ENCODE data around the gene HES2. TPM values are rescaled to one million over a fixed set of nuclear protein-coding genes. Genes with fewer than 3 reads are reported as not detected.
A peak's percentile ranks its signal among the peaks of the same experiment; 100 is the strongest.
"Not testable (repeated sequence)": the region's sequence is repeated elsewhere in the genome, so short reads cannot be mapped to it uniquely, and the experiment has no call there.

HES2 gene
- total and polyA plus RNA-seq, 4 donors = 0.10 TPM; not detected in 3

- TF ChIP-seq RAD21 (IDR thresholded peaks at IDR 0.05) = peak; percentile 73 to 78
- peak; percentile 42 for TF ChIP-seq CTCF (IDR thresholded peaks at IDR 0.05; ENCODE audit: low read depth, low read length, missing input control)
- H3K27me3 ChIP-seq (ENCODE audit: control insufficient read depth in 4 of 4, insufficient read depth in 4 of 4, low read length in 3 of 4); H3K36me3 ChIP-seq (ENCODE audit: control insufficient read depth in 4 of 4, insufficient read depth in 3 of 4, low read depth in 1 of 4, low read length in 3 of 4); H3K4me3 ChIP-seq (ENCODE audit: low read depth in 1 of 3, low read length in 3 of 3); H3K27ac ChIP-seq (ENCODE audit: low read depth in 1 of 2, low read length in 2 of 2); DNase-seq (ENCODE audit: low spot score); H3K9ac ChIP-seq (ENCODE audit: low read depth in 1 of 2, low read length in 2 of 2); H3K9me3 ChIP-seq (ENCODE audit: control insufficient read depth in 4 of 4, low read length in 3 of 4): not testable (repeated sequence)
- H3K4me1 ChIP-seq (ENCODE audit: control insufficient read depth in 4 of 4, insufficient read depth in 4 of 4, low read length in 3 of 4) = peaks cover 19 to 35% (median 29%) of the 10 kb centered on the region in 4 donors
- WGBS = 42% methylated on average over 20 of the region's 20 CpGs
Measured at GRCh38 chr1:6363085-6363884, 56.4 kb downstream of the HES2 start.

Small RNA genes lying within 50 kb of the gene (small RNA-seq; reads per million reads assigned to genes)
- not detected for gene MIR4252

Other genes starting within 250 kb of the HES2 start
- gene CHD5, start 239.6 kb downstream of the HES2 start, total RNA-seq = under 1 TPM; under 0.01 to 0.08 TPM
- gene CHD5, start 239.6 kb downstream of the HES2 start, polyA plus RNA-seq = not detected
- 10 to 100 TPM; 38.9 to 77.9 TPM for gene RPL22, start 220.3 kb downstream of the HES2 start, total RNA-seq
- 100 to 1,000 TPM in 1 of 2 donors, 10 to 100 TPM in 1; 76.7 to 105 TPM for gene RPL22, start 220.3 kb downstream of the HES2 start, polyA plus RNA-seq
- 10 to 100 TPM in 1 of 2 donors, 1 to 10 TPM in 1; 7.6 to 13.7 TPM for gene RNF207, start 213.8 kb downstream of the HES2 start, total RNA-seq
- 1 to 10 TPM; 3.3 to 4.0 TPM for gene RNF207, start 213.8 kb downstream of the HES2 start, polyA plus RNA-seq
- gene ICMT, start 184.0 kb downstream of the HES2 start, total RNA-seq = 10 to 100 TPM; 26.8 to 38.2 TPM
- gene ICMT, start 184.0 kb downstream of the HES2 start, polyA plus RNA-seq = 10 to 100 TPM in 1 of 2 donors, 1 to 10 TPM in 1; 7.1 to 16.8 TPM
- not detected for gene HES3, start 175.7 kb downstream of the HES2 start, total RNA-seq
- gene HES3, start 175.7 kb downstream of the HES2 start, polyA plus RNA-seq = not detected
- gene GPR153, start 158.8 kb downstream of the HES2 start, total RNA-seq = 1 to 10 TPM in 1 of 2 donors, under 1 TPM in 1; 0.37 to 5.9 TPM
- 1 to 10 TPM; 2.2 to 3.3 TPM for gene GPR153, start 158.8 kb downstream of the HES2 start, polyA plus RNA-seq
- gene ACOT7, start 26.2 kb downstream of the HES2 start, total RNA-seq = 10 to 100 TPM in 1 of 2 donors, 1 to 10 TPM in 1; 8.7 to 11.0 TPM
- 10 to 100 TPM in 1 of 2 donors, 1 to 10 TPM in 1; 9.7 to 14.4 TPM for gene ACOT7, start 26.2 kb downstream of the HES2 start, polyA plus RNA-seq
- gene ESPN, start 4.9 kb upstream of the HES2 start, total RNA-seq = 10 to 100 TPM; 61.5 to 66.1 TPM
- gene ESPN, start 4.9 kb upstream of the HES2 start, polyA plus RNA-seq = 100 to 1,000 TPM in 1 of 2 donors, 10 to 100 TPM in 1; 70.3 to 103 TPM
- gene TNFRSF25, start 46.3 kb upstream of the HES2 start, total RNA-seq = 1 to 10 TPM; 2.2 to 2.6 TPM
- 1 to 10 TPM in 1 of 2 donors, under 1 TPM in 1; 0.78 to 1.9 TPM for gene TNFRSF25, start 46.3 kb upstream of the HES2 start, polyA plus RNA-seq
- gene PLEKHG5, start 71.7 kb upstream of the HES2 start, total RNA-seq = 1 to 10 TPM; 1.4 to 1.9 TPM
- under 1 TPM; 0.28 to 0.81 TPM for gene PLEKHG5, start 71.7 kb upstream of the HES2 start, polyA plus RNA-seq
- 10 to 100 TPM; 13.6 to 15.1 TPM for gene NOL9, start 134.6 kb upstream of the HES2 start, total RNA-seq
- 1 to 10 TPM; 2.1 to 5.3 TPM for gene NOL9, start 134.6 kb upstream of the HES2 start, polyA plus RNA-seq
- gene TAS1R1, start 135.4 kb upstream of the HES2 start, total RNA-seq = not detected
- gene TAS1R1, start 135.4 kb upstream of the HES2 start, polyA plus RNA-seq = not detected
- gene ZBTB48, start 160.1 kb upstream of the HES2 start, total RNA-seq = 10 to 100 TPM in 1 of 2 donors, 1 to 10 TPM in 1; 8.3 to 18.1 TPM
- gene ZBTB48, start 160.1 kb upstream of the HES2 start, polyA plus RNA-seq = 10 to 100 TPM in 1 of 2 donors, 1 to 10 TPM in 1; 9.4 to 16.8 TPM
- 10 to 100 TPM; 20.8 to 30.4 TPM for gene KLHL21, start 182.9 kb upstream of the HES2 start, total RNA-seq
- 10 to 100 TPM in 1 of 2 donors, 1 to 10 TPM in 1; 8.7 to 12.4 TPM for gene KLHL21, start 182.9 kb upstream of the HES2 start, polyA plus RNA-seq
- 1 to 10 TPM; 4.1 to 8.7 TPM for gene PHF13, start 193.8 kb upstream of the HES2 start, total RNA-seq
- 1 to 10 TPM; 1.4 to 3.5 TPM for gene PHF13, start 193.8 kb upstream of the HES2 start, polyA plus RNA-seq
- 1 to 10 TPM; 7.2 to 8.7 TPM for gene THAP3, start 204.9 kb upstream of the HES2 start, total RNA-seq
- 10 to 100 TPM in 1 of 2 donors, 1 to 10 TPM in 1; 8.4 to 10.2 TPM for gene THAP3, start 204.9 kb upstream of the HES2 start, polyA plus RNA-seq

Measured in liver (tissue), 10 donors.